GM15510 (cell line): Measurements from ENCODE around the gene TWF2.

Experiments used
- POLR2A ChIP-seq: IDR thresholded peaks from 3 replicates; pipeline ENCODE4 v1.6.1; 2011; ENCODE audit warnings: borderline replicate concordance; ENCODE audit not compliant: insufficient read length; ENCODE audit errors: extremely low read depth

Gene TWF2

DNA sequence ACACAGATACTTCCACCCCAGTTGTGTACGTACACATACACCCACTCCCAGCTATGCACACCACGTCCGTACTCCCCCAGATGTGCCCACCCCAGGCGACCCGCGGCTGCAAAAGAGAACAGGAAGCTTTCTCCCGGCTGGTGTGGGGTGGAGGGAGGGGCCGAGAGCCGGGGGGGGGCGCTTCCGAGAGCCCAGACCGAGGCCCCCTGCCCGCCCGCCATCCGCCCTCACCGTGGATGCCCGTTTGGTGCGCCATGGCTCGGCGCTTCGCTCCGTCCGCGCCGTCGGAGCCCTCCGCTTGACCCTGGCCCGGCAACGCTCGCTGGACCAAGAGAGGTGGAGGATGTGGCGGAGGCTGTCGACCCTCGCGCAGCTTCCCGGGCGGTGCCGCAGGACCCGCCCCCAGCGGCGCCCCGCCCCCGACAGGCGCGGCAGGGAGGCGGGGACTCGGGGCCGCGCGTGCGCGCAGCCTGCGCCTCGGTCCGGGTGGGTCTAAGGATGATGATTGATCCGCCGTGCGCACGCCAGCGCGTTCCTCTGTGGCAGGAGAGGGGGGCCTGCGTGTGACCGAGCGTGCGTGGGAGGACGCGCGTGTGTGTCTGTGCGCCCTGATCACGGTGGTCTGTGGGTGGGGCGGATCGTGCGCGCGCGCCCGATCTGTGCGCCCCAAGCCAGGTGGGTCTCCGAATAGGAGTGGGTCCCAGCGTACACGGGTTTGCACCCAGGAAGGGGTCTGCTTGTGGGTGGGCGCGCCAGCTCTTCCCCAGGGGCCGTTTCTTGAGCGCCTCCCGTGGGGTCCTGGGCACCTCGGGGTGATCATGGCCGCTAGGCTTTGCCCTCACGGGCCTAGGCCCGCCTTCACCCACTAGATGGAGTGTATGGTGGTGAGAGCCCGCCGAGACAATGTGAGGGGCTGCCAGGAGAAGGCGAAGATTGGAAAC is at the start of gene TWF2:
TWF2 (minus strand) TSS at position 398 of the 941 bp plus-strand sequence; CDS start at position 256, 142 bp downstream.
- TF ChIP-seq POLR2A: peak; percentile 96

DNA sequence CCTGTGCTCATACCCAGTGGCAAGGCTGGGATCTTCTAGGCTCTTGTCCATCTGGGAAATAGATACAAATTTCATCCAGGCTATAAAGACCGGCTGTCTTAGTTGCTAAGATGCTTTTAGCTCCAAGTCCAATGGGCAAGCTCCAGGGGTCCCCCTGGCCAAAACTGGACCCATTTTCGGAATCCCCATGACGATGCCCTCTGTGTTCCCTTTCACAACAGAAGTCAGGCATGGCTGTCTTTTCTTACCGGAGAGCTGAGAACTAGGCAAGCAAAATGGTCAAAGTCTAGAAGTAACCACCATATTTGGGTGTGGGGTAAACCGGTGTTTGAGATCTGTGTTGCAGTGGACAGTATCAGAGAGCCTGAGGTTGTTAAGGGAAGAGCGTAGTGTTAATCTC is 49.7 kb upstream of the TWF2 start:
- TF ChIP-seq POLR2A: no peak

DNA sequence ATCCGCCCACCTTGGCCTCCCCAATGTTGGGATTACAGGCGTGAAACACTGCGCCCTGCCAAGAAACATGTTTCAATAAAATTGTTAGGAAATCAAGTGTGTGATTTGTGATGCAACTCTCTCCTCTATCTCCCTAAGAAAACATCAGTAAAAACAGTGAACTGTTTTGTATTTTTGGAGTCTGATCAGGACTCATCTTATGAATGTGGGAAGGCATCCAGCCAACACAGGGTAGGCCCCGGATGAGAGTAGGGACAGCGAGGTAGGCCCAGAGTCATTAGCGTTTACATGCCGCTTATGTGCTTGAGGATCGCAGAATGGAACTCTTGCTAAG is 47.8 kb upstream of the TWF2 start:
- no peak for TF ChIP-seq POLR2A

DNA sequence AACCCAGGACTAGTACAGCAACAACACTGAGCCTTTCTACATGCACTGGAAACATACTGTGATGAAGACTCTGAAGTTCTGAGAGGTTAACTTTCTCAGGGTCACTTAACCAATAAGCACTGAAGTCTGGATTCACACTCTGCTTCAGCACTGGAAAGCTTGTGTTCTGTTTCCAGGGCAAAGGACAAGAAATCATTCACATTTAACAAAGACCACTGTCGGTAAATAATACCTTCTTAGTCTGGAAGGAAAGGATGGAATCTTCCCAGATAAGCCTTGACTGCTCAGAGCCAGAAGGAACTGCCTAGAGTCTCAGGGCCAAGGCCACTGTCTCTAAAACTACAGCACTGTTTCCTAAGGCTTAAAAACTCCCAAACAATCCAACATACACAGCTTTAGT is 44.3 kb upstream of the TWF2 start:
- no peak for TF ChIP-seq POLR2A

DNA sequence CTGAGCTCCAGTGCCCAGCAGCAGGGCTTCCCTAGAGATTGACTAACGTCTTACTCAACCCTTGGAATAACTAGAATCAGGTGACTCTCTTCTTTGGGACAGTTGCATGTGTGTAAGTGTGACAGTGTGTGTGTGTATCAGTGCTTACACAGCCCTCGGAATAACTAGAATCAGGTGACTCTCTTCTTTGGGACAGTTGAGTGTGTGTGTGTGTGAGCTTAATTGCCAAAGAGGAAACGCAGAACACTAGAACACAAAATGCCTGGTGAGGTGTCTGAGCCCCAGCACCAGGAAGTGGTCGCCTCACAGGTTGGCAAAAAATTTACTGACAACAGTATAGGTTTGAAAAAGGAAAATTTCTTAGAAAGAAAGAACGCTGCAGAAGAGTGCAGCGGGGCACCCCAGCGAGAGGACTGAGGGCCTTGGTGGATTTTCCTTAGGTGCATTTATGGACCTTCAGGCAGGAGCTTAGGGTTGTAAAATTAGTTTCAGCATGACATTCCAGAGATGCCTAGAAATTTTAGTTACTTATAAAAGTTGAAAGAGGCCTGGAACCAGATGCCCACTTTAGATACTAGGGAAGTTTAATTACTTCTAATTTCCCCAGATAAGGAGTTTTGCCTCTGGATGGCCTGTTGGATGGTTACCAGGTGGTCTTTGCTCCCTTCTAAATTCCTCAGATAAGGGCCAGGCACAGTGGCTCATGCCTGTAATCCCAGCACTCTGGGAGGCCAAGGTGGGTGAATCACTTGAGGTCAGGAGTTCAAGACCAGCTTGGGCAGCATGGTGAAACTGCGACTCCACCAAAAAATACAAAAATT is 43.2 kb upstream of the TWF2 start:
- TF ChIP-seq POLR2A: no peak

DNA sequence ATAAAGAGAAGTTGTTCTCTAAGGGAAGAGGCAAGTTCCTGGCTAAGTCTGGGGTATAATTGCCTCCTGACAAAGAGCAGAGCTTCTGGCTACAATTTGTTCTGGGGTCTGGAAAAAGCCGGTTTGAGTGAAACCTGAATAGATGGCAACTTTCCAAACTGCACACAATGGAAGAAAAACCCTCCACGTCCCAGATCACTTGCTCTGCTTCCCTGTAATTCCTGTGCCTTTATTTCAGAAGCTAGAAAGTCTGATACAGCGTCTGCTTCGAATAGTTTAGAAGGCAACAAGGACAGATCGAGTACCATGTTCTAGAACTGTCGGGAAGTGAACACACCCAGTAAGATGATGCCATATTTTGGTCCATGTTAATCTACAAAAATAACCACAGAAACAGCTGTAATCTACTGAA is 41.1 kb upstream of the TWF2 start:
- no peak for TF ChIP-seq POLR2A

DNA sequence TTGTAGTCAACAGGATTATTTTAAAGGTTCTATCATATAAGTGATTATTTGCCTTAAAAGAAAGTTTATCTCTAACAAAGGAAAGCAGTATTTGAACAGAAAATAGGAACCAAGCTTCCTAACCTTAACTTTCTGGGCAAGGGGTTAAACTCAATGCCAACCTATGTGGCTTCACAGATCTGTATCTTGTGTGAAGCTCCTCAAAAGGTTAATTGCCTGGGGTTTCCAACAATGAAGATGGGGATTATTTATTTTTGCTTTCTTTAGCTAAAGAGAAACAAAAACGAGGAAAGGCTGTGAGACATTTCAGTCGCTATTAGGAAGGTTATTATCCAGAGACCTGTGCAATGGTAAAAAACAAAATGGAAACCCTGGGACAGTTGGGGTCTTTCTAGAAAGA is 40.6 kb upstream of the TWF2 start:
- TF ChIP-seq POLR2A: no peak

DNA sequence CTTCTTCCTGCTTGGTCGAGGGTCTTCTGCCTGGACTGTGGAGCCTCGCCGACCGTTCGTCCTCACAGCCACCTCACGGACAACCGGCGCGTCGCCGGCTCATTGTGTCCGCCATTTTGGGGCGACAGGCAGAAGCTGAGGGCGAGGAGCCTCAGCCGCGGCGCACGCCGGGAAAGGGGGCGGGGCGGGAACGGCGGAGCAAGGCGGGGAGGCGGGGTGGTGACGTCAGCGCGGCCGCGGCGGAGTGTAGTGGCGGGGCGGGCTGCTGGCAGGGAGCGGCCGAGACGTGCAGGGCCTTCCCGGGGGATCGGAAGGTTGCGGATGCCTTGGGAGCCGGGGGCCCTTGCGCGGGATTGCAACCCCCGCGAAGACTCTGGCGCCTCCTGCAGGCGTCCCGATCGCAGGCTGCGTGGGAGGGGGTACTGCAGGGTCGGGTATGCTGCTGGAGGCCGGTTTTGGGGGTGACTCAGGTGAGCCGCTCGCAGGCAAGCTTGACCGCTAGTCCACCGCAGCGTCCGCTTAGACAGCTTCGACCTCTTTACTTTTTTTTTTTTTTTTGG is 39.6 kb upstream of the TWF2 start, which contains the start of gene WDR82:
WDR82 (minus strand) TSS at position 140 of the 560 bp plus-strand sequence. CDS start 288 bp downstream, outside the sequence.
- peak; percentile 96 for TF ChIP-seq POLR2A

DNA sequence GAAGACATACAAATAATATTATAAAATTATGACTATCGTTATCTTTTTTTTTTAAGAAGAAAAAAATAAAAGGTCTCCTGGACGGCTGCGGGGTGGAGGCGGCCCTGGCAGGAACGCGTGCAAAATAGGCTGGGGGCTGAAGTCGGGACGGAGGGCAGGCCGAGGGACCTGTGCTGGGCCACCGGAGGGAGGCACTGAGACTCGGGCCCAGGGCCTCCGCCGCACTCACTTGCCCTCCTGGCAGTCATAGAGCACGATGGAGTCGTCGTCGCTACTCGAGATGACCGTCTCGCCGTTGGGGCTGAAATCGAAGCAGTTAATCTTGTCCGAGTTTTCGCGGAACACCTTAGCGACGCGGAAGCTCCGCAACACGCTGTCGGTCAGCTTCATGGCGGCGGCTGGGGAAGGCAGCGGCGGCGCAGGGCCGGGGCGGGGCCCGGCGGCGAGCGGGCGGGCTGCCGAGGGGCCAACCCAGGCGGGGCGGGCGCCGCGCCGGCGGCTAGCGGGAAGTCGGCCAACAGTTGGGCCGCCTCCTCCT is 39.1 kb upstream of the TWF2 start:
- TF ChIP-seq POLR2A: no peak

DNA sequence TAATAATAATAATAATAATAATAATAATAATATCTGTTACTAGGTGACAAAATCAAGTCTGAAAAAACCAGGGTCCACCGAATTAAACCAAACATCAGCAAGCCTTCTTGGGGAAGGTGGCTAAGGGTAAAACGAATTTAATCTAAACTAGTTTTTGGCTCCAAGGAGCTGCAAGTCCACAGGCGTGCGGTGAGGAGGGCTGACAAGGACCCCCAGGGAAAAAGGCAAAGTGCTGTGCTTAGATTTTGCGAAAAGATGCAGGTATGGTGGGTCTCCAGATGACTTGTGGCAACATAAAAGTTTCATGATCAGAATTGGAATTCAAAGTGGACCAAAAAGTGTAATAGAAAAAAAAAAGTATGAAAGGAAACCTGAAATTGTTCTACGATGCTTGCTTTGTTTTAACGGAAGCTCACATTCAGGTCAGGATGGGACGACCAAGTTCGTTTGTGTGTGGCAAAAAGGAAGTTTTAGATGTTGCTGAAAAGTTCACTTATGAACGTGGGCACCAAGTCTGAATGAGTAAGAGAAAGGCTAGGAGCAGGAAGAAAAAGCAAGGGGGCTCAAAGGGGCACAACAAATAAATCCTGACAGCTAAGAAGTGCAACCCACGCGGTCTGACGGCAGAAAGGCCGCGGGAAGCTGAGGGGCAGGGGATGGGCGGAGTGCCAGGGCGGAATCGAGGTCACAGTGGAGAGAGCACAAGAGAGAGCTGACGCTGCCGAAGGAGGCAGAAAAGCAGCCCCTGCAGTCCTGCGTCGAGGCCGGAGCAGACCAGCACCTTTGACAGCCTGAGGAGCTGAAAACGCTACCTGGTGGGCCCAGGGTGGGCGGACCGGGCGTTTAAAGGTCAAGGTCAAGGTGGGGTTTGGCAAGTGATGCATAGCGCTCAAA is 38.4 kb upstream of the TWF2 start:
- peak; percentile 59 for TF ChIP-seq POLR2A

DNA sequence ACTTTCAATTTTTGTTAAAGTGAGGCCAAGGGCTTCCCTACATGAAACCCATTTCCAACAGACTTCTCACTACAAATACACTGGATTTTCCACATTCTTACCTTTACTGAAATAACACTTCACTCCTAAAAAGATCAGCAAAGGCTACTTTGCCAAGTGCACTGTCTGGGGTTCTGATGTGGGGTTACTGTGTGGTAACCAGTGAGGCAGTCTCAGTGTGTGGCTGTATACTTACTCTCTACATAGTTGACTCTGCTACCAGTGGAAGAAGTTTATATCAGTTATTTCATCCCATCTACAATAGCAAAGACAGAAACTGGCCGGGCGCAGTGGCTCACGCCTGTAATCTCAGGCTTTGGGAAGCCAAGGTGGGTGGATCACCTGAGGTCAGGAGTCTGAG is 33.9 kb upstream of the TWF2 start:
- TF ChIP-seq POLR2A: no peak

DNA sequence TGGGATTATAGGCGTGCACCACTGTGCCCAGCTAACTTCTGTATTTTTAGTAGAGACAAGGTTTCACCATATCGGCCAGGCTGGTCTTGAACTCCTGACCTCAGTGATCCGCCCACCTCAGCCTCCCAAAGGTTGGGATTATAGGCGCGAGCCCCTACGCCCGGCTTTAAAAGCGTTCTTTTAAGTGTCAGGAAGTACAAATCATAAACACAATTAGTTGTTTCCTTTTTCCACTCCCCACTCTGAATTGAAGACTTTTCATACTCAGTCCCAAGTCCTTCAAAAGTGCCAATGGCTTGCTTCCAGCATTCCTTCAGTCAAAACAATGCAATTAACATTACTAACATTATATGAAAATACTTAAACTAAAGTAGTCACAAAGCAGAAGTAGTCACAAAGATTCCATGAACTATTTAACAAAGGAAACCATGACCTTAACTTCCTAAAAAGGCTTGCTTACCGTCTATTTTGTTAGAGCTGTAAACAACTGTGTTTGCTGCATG is 31.3 kb upstream of the TWF2 start:
- no peak for TF ChIP-seq POLR2A

DNA sequence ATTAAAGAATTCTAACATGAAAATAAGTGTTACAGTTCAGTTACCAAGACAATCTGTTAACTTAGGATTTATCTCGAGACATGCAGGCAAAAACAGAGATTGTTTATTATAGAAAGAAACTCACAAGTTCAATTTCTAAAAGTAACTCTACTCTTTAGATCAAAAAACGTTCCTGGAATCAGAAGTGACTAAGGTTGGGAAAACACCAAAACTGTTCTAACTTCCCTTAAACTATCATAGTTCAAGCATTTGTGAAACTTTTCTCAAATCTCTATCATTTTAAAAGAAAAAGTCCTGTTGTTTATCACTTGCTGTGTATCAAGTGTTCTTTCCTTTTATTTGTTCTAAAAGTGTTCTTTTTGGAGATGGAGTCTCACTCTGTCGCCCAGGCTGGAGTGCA is 30.8 kb upstream of the TWF2 start:
- no peak for TF ChIP-seq POLR2A

DNA sequence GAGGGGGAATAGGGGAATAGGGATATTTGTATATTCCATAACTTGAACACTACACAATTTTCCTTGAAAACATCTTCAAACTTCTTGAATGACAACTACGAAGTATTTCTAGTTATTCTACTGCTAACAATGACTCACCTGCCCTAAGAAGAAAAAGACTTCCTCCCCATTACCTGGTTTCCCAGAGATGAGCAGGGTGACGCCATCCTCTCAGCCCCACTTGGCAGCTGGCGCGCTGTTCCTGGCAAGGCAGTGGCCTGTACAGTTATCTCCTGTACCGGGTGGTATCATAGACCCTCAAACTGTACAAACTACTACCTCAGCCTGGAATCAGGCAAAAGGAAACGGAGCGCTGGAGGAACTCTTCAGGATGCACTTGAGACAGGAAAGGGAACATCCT is 29.1 kb upstream of the TWF2 start:
- no peak for TF ChIP-seq POLR2A
